T-helper 2 cell treated with Interferon-gamma antibody and Interleukin-4, amounts not matched to agents 5 μg/mL and 100 μg/mL, for 36 hours (primary cell): Measurements from ENCODE around the gene COPS8.

Experiments used
- DNase-seq: peaks from one replicate; pipeline ENCODE4 v3.0.0; 2021; ENCODE audit warnings: low spot score
- H3K27ac Mint-ChIP-seq: one replicate; pipeline ENCODE4 v1.8.0; 2021; ENCODE audit warnings: mild to moderate bottlenecking, mixed read lengths
- H3K27me3 Mint-ChIP-seq: one replicate; pipeline ENCODE4 v1.8.0; 2021; ENCODE audit warnings: low read depth, mixed read lengths
- H3K36me3 Mint-ChIP-seq: one replicate; pipeline ENCODE4 v1.8.0; 2021; ENCODE audit warnings: low read depth, mixed read lengths
- H3K4me1 Mint-ChIP-seq: one replicate; pipeline ENCODE4 v1.8.0; 2021; ENCODE audit warnings: low read depth, mixed read lengths
- H3K4me3 Mint-ChIP-seq: one replicate; pipeline ENCODE4 v1.8.0; 2022; ENCODE audit warnings: mild to moderate bottlenecking, moderate library complexity, mixed read lengths
- H3K9me3 Mint-ChIP-seq: one replicate; pipeline ENCODE4 v1.8.0; 2021; ENCODE audit warnings: mixed read lengths

The COPS8 gene

DNA sequence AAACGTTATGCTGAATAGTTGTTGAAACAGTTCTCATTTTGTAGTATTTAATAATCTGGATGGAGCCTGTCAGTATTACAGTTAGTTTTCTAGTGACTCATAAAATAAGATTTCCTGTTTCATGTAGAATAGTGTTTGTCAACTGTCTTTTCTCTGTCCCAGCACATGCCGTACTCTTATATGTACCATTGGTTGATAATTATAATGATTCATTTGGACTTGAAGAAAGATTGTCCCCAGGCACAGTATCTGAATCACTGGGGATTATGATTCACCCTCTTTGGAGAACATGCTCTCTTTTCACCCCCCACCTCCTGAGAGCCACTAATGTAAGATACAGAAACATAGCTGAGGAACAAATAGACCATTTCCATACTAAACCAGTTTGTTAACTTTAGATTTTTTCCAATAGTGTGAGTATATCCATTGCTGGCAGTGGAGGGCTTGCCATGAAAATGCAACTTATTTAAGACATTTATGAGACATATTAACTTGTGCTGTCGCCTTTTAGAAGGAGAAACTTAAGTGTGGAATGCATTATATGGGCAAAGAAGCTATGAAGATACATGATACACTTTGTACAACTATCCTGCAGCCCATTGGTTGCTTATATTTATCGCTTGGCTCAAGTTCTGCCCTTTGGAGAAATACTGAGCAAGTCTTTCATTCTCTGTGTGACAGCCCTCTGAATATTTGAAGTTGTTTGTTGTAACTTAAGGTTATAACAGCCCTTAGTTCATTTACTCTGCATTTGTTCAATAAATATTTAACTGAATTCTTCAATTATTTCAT lies 12.4 kb downstream of the COPS8 start:
- no peak overlapping the region for H3K4me3 Mint-ChIP-seq

DNA sequence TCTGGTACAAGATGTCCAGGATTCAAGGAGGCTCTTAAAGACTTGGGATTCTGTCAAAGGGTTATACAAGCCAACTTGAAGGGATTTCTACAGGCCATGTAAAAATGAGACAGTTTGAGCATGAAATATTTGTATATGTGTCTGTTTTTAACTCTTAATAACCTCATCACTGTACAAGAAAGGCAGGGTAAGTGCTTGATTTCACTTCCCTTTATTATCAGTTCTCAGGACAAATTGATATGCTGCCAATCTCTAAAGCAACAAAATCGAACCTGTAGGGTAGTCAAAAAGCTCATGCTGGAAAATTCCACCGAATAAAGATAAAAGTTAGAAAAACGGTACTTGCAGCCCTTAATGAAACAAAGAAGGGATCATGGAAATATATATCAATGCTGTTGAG lies 14.1 kb downstream of the COPS8 start:
- Mint-ChIP-seq H3K27ac (no peak overlapping the region), H3K4me1 (no peaks in the 10 kb centered on the region), H3K27me3 (no peaks in the 10 kb centered on the region), H3K9me3 (no peaks in the 10 kb centered on the region), H3K36me3 (peaks cover 22% of the 10 kb centered on the region), H3K4me3 (no peak overlapping the region)
- no peak for DNase-seq

More for the DNA sequence above, 12.4 kb downstream of the COPS8 start:
- Mint-ChIP-seq H3K4me1 (no peaks in the 10 kb centered on the region), H3K27me3 (no peaks in the 10 kb centered on the region), H3K27ac (no peak overlapping the region), H3K36me3 (peaks cover 26% of the 10 kb centered on the region), H3K9me3 (no peaks in the 10 kb centered on the region)
- no peak for DNase-seq

DNA sequence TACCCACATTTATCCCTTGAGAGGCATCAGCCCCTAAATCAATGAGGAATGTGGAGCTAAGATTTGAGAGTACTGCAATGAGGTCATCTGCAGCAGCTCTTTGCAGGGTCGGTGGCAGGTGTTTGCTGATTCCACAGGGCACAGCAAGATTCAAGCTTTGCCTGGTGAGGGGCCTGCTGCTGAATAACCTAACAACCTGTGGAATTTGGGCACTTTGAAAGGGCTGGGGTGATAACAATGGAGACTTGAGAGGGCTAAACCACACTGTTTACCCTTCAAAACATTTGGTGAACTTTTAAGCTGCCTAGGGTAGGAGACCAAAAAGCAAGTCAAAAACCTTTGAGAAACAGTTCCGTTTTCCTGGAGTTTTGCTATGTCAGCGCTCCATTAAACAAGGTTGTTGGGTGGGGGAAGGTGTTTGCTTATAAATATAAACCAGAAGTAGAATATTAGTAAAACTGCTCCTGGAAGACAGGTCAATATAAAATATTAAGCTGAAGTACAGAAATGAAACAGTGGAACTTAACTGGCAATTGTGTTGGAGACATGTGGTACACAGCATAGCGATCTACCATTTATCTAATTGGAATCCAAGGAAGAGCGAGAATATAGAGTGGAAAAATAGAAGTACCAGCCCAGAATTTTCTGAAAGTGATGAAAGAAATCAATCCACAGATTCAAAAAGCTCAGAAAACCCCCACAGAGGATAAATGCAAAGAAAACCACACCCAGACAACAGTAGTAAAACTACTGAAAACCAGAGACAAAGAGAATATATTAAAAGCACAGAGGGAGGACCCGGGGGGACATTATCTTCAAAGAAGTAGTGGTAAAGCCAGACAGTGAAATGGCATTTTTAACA lies 15.7 kb downstream of the COPS8 start:
- no peaks in the 10 kb centered on the region for H3K4me1 Mint-ChIP-seq
- no peak overlapping the region for H3K27ac Mint-ChIP-seq
- H3K4me3 Mint-ChIP-seq, result no peak overlapping the region
- H3K36me3 Mint-ChIP-seq, result peaks cover 19% of the 10 kb centered on the region
- H3K27me3 Mint-ChIP-seq, result no peaks in the 10 kb centered on the region
- no peaks in the 10 kb centered on the region for H3K9me3 Mint-ChIP-seq
- no peak for DNase-seq

DNA sequence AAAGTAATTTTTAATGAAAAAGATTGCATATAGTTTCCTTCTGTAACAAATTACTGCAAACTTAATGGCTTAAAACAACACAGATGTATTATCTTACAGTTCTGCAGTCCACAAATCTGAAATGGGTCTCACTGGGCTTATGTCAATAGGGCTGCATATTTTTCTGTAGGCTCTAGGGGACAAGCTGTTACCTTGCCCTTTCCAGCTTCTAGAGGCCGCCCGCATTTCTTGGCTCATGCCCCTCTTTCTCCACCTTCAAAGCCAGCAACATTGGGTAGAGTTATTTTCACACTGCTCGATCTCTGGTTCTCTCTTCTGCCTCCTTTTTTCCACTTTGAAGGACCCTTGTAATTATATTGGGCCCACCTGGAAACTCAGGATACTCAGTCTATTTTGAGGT lies 16.7 kb downstream of the COPS8 start:
- Mint-ChIP-seq H3K27ac (no peak overlapping the region), H3K4me3 (no peak overlapping the region), H3K9me3 (no peaks in the 10 kb centered on the region), H3K4me1 (no peaks in the 10 kb centered on the region), H3K36me3 (peaks cover 16% of the 10 kb centered on the region), H3K27me3 (no peaks in the 10 kb centered on the region)
- DNase-seq, result no peak

DNA sequence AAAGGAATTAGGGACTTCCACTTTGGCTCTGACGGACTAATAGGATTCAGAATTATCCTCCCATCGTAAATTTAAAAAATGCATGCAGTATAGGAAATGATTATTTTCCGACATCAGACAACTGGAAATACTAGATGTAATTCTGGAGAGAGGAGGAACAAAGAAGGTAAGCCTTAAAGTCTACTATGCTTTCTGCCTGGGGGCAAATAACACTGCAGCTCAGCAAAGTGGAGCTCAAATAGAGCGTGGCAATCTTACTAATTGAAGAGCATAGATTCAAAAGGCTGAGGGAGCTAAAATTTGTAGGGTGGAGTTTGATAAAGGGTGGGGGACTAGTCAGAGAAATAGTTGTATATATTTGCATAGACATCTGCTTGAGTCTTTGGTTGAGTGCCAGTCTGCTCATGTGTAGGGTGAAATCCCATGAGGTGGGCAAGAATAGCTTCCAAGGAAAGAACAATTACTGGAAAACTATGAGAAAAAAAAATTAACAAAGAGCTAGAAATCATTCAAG lies 23.8 kb downstream of the COPS8 start:
- no peaks in the 10 kb centered on the region for H3K4me1 Mint-ChIP-seq
- no peak overlapping the region for H3K4me3 Mint-ChIP-seq
- no peak overlapping the region for H3K27ac Mint-ChIP-seq
- peaks cover 2% of the 10 kb centered on the region for H3K27me3 Mint-ChIP-seq
- no peak for DNase-seq
- H3K9me3 Mint-ChIP-seq, result no peaks in the 10 kb centered on the region
- peaks cover 3% of the 10 kb centered on the region for H3K36me3 Mint-ChIP-seq

DNA sequence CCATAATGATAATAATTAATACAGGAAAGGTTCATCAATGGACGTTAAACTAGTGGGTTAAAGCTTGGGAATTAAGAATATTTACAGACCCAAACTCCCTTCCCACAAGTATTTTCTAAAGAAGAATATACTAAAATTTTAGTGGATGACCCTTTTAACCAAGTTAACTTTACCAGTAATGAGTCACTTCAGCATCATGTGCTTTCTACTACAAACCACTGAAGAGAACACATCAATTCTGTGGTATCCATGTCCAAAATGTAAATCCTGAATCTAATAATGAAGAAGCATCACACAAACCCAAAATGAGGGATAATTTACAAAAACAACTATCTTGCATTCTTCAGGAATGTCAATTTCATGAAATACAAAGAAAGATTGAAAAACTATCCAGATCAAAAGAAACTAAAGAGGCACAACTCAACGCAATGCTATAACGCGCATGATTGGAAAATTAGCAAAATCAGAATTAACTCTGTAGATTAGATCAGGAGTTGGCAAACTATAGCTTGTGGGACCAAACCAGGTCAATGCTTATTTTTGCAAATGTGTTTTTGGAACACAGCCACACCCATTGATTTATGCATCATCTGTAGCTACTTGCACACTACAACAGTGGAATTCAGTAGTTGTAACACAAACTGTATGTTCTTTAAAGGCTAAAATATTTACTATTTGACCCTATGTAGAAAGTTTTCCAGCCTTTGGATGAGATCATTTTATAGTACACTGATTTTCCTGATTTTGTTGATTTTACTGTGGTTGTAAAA lies 27.5 kb downstream of the COPS8 start:
- Mint-ChIP-seq H3K4me1 (no peaks in the 10 kb centered on the region), H3K36me3 (no peaks in the 10 kb centered on the region), H3K27ac (no peak overlapping the region), H3K4me3 (no peak overlapping the region), H3K27me3 (peaks cover 2% of the 10 kb centered on the region), H3K9me3 (no peaks in the 10 kb centered on the region)
- DNase-seq, result no peak

DNA sequence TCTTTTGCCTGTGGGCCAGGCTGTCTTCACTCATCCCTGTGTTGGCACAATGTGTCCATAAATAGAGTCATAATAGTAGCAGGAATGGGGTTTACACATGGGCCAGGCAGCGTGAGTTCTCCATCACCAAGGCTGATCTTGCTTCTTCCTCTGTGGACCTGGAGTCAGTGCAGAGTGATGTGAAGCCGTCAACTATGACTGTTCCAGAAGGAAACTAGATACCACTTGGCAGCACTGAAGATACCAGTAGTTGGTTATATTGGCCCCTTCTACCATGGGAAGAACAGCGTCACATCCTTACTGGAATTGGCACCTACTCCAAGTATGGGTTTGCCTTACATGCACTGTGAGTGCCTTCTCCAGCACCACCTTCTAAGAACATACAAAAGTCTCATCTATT lies 30.2 kb downstream of the COPS8 start:
- Mint-ChIP-seq H3K4me3 (no peak overlapping the region), H3K4me1 (no peaks in the 10 kb centered on the region), H3K27me3 (peaks cover 2% of the 10 kb centered on the region), H3K36me3 (no peaks in the 10 kb centered on the region), H3K27ac (no peak overlapping the region), H3K9me3 (no peaks in the 10 kb centered on the region)
- DNase-seq, result no peak

DNA sequence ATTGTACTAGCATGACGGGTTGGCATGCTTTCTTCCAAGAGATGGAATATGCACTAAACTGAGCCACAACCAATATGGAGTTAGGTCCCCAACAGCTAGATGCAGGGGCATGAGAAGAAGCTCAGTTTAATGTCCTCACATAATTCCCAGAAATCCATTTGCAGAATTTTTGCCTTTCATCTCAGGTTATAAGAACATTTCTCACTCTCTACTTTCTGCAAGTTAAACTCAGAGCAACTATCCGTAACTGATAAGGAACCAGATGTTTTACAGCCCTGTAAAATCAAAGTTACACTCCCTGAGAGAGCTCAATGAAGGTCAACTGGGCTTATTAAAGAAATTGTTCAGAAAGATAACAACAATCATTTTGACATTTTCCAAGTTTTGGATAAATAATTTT lies 30.7 kb downstream of the COPS8 start:
- H3K36me3 Mint-ChIP-seq, result no peaks in the 10 kb centered on the region
- H3K4me3 Mint-ChIP-seq, result no peak overlapping the region
- no peak overlapping the region for H3K27ac Mint-ChIP-seq
- no peak for DNase-seq
- H3K27me3 Mint-ChIP-seq, result peaks cover 2% of the 10 kb centered on the region
- H3K9me3 Mint-ChIP-seq, result no peaks in the 10 kb centered on the region
- no peaks in the 10 kb centered on the region for H3K4me1 Mint-ChIP-seq

DNA sequence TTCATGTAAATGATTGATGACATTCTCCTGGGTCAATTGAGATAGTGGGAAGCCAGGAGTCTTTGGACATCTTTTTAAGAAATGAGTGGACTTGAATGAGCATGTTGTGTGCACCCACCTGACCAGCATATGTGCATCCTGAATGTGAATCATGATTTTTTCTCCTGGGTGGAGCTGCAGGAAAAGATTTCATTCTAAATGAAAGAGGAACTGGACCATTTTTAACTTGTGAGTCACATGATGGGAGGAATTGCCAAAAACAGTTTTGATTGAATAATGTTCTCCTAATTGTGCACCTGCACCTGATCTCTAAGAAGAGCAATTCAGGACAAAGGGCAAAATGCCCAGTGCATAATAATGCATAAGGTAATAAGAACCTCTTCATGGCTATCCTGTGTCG lies 32.3 kb downstream of the COPS8 start:
- H3K4me3 Mint-ChIP-seq, result no peak overlapping the region
- no peaks in the 10 kb centered on the region for H3K36me3 Mint-ChIP-seq
- no peaks in the 10 kb centered on the region for H3K9me3 Mint-ChIP-seq
- H3K27ac Mint-ChIP-seq, result no peak overlapping the region
- peaks cover 2% of the 10 kb centered on the region for H3K27me3 Mint-ChIP-seq
- no peaks in the 10 kb centered on the region for H3K4me1 Mint-ChIP-seq
- no peak for DNase-seq

DNA sequence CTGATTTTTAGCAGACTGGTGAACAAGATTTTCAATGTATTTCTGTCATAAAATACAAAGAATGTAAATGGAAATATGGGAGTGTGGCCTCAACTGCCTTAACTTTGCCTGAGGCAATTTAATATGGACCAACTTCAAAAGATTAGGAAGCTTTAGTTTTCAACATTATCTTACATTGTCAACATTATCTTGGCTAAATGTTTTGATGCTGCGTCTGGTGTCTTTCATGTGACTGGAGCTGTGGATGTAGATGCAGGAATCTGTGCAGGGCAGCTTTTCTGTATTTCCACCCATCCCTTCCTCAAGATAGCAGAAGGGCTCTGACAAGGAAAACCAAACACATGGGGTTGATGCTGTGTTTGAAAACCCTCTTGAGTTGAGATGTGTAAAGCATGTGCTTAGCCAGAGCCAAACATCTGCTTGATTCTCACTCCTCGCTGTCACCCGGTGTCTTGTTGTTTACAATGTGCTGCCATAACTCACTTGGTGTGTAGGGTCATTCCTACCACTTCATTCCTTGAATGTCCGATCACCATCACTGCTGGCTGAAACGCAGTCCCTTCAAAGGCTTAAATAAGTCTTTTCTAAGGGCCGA lies 33.0 kb downstream of the COPS8 start:
- Mint-ChIP-seq H3K4me1 (no peaks in the 10 kb centered on the region), H3K9me3 (no peaks in the 10 kb centered on the region), H3K27ac (no peak overlapping the region), H3K4me3 (no peak overlapping the region), H3K27me3 (no peaks in the 10 kb centered on the region), H3K36me3 (no peaks in the 10 kb centered on the region)
- no peak for DNase-seq

DNA sequence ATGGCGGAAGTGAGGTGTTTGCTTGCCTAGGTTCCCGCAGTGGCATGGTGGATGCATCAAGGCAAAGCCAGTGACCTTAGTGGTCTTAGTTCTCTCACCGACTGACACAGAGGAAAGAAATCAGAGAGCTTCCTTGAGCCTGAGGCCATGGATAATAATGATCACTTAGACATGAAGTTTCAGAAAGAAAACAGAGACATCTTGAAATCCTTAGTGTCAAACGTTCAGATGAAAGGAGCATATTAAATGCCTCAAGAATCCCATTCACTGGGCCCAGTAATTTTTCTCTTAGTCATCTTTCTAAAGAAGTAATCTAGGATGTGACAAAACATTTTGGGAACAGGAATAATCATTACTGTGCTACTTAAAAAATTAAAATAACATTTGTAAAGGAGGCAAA lies 35.2 kb downstream of the COPS8 start:
- Mint-ChIP-seq H3K27ac (no peak overlapping the region), H3K9me3 (no peaks in the 10 kb centered on the region), H3K27me3 (no peaks in the 10 kb centered on the region), H3K36me3 (no peaks in the 10 kb centered on the region), H3K4me3 (no peak overlapping the region), H3K4me1 (no peaks in the 10 kb centered on the region)
- DNase-seq, result no peak

DNA sequence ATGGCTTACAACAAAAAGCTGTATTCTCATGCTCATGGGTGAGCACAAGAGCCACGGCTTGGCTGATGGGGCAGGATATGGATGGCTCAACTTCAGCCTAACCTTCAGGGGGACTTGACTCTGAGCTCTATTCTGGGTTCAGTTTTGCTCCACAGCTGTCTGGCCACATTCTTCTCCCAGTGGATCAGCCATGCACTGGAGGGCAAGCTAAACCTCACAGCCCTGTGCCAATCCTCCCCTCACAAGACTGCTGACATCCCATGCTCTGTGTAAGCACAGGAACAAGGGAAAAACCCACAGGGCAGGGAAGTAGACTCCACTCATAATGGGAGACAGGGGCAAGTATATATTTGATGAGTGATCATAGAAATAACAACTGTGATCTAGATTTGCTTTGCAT lies 35.6 kb downstream of the COPS8 start:
- DNase-seq, result no peak
- Mint-ChIP-seq H3K36me3 (no peaks in the 10 kb centered on the region), H3K4me3 (no peak overlapping the region), H3K27ac (no peak overlapping the region), H3K4me1 (no peaks in the 10 kb centered on the region), H3K27me3 (no peaks in the 10 kb centered on the region), H3K9me3 (no peaks in the 10 kb centered on the region)

DNA sequence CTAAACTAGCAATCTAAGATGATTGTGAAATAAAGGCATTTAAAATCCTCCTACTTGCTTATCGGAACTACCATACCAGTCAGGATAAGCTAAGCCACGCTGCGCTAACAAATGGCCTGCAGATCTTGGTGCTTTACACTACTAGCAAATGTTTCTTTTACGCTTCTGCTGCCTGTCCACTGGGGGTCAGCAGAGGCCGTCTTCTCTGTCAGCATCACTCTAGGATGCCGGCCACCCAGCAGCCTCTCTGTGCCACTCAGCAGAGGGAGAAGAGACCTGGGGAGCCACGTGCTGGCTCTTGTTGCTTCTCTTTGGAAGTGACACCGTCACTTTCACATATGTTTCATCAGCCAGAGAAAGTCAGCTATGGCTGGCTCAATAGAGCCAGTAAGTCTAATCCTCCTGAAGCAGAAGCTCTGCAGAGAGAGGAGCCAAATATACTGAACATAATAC lies 36.6 kb downstream of the COPS8 start:
- Mint-ChIP-seq H3K36me3 (no peaks in the 10 kb centered on the region), H3K9me3 (no peaks in the 10 kb centered on the region), H3K27ac (no peak overlapping the region), H3K4me3 (no peak overlapping the region), H3K4me1 (no peaks in the 10 kb centered on the region), H3K27me3 (no peaks in the 10 kb centered on the region)
- DNase-seq, result peak; percentile 45
